DMS53 treated with DMSO at 0.1 percent for 48 hours (cell line): Measurements from ENCODE around the gene SCARB1.
A peak's percentile ranks its signal among the peaks of the same experiment; 100 is the strongest.

ENCODE experiments used
- DNase-seq: peaks from one replicate; lab custom pipeline; 2025; ENCODE audit not compliant: unreplicated experiment; lab: John Stamatoyannopoulos, UW

Gene SCARB1

DNA sequence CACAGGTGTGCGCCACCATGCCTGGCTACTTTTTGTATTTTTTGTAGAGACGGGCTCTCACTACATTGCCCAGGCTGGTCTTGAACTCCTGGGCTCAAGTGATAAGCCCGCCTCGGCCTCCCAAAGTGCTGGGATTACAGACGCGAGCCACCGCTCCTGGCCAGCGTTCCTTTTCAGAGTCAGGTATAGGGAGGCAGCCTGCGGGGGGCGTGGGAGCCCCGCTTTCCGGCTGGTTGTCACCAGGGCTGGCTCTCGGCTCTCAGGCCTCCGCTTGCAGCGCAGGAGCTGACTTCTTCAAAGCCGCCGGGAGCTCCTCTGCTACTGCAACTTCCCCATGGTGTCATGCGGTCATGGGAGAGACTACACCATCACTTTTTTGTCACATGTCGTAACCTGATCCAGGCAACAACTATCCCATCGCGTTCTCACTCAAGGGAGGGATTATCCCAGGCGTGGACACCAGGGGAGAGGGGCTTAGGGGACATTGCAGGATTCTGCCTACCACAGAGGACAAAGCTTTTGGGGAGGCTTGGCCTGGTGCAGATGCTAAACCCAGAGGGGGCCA is 129.4 kb downstream of the SCARB1 start:
- DNase-seq: no peak

DNA sequence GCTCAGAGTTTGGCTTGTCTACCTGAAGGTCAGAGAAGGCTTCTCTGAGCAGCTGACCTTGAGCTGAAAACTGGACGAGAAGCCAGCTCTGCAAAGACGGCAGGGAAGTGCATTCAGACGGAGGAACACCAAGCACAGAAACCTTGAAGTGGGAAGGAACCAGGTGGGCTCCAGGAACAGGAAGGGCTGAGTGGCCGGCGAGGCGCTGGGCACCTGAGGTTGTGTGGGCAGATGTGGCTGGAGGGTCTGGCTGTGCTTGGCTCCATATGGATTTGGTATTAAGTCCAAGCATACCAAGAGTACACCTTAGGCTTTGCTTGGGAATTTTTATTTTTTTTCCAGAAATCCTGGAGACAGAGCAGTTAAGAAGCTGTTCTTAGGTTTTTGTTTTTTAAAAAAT is 130.6 kb downstream of the SCARB1 start:
- no peak for DNase-seq

DNA sequence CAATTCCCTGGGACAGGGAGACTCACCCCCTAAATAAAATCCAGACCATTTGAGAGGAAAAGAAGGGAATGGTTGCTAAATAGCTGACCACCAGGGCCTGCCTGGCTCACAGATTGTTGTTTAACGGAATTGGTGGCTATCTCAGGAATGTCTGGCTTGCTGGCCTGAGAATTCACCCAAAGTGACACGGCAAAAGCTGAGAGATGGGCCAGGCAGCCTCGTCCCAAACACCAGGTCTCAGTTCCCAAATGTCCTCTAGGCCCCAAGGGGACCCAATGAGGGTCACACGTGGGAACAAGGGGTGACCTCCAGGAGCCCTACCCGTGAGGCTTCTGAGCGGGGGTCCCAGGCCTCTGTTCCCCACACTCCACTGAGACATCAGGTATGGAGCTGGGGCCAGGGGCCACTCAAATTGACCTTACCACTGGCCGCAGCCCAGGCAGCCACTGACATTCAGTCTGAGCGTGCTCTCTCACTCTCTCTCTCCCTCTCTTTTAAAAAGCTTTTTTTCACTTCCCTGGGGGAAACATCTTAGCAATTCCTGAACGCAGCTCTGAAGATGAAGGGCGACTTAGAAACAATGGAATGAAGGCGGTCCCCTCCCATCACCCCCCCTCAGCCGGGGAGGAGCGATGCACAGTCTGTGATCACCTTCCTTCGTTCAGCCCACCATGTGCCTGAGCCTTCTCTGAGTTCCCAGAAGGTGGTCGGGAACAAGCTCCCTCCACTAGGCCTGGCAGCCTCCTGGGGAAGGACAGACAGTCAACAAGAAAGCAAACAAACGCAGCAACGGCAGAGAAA is 131.2 kb downstream of the SCARB1 start:
- no peak for DNase-seq

DNA sequence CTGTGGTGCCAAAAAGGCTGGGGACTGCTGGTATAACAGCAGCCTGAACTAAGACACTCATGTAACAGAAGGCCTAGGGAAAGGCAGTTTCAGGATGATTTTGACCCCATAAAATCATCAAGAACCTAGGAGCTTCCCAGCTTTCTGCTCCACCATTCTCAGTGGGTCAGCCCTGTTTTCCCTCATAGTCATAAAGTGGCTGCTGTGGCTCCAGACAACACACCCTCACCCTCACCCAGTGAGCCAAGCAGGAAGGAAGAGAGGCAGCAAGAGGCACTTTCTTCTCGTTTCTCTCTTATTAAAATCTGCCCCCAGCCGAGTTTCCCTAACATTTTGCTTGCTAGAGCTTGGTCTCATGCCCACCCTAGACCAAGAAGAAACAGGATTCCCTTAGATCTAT is 131.8 kb downstream of the SCARB1 start:
- no peak for DNase-seq

DNA sequence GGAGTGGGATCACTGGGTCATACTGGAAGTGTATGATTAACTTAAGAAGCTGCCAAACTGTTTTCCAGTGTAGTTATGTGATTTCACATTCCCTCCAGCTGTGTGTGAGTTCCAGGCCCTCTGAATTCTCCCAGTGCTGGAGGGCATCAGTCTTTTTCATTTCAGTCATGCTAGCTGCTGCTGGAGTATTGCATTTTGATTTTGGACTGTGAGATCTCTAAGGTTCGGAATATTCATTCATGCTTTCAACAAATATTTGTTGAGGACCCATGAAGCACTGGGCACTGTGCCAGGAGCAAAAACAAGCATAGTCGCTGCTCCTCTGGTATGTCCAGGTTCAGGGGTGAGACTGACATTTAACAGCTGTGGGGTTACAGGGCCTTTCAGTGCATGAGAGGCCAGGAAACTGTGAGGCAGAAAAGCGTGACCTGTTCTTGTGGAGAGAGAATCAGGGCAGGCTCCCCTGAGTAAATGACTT is 133.2 kb downstream of the SCARB1 start:
- DNase-seq: peak; percentile 43

DNA sequence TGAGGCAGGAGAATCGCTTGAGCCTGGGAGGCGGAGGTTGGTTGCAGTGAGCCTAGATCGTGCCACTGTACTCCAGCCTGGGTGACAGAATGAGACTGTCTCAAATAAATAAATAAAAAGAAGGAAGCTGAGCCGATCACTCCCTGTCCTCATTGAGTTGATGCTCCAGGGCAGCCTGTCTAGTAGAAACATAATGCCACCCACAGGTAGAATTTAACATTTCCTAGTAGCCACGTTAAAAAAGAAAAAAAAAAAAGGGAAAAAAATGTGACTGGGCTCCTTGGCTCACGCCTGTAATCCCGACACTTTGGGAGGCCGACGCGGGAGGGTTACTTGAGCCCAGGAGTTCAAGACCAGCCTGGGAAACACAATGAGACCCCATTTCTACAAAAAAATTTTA is 135.7 kb downstream of the SCARB1 start:
- DNase-seq: no peak

DNA sequence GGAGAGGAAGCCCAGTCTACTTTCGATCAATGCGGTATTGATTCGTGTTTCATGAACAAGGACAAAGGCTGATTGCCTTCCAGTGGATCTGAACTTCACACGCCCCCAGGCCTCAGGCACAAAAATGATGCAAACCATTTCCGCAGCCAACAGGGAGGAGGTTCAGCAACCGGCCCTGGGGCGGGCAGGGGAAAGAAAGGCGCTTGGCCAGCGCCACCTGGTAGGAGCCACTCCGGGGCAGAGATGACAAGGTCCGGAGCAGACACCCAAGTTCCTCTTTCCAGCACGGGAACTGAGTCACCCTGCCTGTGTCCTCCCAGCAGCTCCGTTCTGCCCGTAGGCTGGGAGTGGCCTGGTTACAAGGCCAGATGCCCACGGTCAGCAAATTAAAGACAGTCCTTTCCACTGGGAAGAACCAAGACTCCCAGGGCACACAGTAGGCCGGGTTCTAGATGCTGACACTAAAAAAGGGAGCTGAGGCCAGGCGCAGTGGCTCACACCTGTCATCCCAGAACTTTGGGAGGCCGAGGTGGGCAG is 136.3 kb downstream of the SCARB1 start:
- no peak for DNase-seq
